HG03558 (cell line): ENCODE measurements around the gene EVA1B.

Experiments used
- ATAC-seq: cut with Tn5 transposase; IDR thresholded peaks from one replicate; pipeline ENCODE4 v1.9.1; 2021; ENCODE audit warnings: moderate number of reproducible peaks; ENCODE audit not compliant: unreplicated experiment; ENCODE audit errors: extremely low read depth

Gene EVA1B, protein sequence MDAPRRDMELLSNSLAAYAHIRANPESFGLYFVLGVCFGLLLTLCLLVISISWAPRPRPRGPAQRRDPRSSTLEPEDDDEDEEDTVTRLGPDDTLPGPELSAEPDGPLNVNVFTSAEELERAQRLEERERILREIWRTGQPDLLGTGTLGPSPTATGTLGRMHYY

DNA sequence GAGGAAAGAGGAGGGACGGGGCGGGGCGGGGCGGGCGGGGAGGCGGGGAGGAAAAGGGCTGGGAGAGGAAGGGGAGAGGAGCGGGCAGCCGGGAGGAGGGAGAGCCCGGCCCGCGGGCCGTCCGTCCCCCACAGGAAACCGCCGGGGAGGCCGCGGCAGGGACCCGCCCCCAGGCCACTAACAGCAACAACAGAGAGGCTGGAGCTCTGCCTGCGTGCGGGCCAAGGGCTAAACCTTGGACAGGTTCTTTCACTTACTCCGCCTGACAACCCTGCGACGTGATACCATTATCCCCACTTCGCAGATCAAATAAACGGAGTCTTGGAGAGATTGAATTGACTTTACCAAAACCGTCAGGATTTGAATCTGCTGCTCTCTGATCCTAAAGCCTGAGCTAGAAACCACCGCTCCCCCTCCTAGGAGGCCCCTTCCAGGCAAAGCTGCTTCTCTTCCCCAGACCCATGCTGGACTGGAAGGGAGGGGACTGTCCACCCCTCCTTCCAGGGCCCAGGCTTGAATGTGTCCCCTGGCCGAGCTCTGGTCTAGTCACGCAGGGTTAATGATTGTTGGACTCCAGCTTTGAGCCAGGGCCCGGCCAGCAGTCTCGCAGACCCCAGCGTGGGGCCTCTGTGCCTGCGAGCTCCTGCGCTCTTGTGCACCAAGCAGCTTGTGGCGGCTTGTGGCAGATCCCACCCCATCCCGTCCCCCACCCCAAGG, at the start of gene EVA1B:
TSS of gene EVA1B (minus strand) at position 10 of the 717 bp plus-strand sequence. CDS start 608 bp downstream, outside the sequence.
- ATAC-seq, result no peak

DNA sequence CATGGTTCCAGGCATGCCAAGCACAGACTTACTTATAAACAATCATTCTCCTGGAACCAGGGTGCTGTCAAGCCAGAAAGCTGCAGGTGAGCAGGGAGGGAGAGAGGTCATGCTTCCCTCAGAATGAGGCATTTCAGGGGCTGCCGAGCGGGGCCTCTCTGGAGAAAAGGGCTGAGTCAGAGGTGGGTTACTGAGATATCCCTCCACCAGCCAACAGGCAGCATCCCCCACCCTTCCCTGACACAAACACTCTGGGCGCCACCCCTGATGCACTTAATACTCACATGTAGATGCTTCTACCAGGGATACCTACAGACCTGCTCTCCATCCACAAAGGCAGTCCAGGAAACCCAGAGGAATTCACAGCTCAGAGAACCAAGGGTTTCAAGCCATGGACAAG, 49.2 kb upstream of the EVA1B start:
- ATAC-seq, result no peak

DNA sequence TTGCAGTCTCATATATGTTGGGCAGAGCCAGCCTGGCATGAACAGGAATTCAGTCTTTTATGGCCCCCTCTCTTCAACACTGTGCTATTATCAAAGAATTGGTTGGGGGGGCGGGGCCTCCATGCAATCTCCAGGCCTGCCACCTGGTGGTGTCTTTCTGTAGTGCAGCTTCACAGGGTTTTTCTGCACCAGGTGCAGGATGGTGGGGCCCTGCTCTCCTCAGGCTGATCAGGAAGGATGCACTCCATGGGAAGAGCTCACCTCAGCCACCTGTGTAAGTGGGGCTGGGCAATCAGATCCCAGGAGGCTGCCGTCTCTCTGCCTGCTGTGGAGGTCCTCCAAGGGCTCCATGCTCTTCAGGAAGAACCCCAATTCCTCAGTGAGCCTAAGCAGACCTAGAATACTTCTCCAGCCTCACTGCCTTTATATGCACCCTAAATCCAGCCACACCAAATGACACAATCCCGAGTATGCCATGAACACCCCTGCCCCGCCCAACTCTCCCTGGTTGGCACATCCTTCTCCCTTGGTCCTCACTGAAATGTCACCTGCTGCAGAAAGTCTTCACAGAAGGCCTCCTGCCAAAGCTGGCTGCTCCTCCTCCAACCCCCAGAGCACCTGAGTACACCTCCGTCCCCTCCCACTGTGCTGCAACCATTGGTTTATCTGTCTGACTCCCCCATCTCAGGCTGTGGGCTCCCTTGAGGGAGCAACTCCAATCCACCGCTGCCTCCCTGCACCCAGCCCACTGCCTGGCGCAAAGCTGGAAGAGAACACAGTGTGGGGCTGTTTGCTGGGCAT, 45.8 kb upstream of the EVA1B start:
- no peak for ATAC-seq

DNA sequence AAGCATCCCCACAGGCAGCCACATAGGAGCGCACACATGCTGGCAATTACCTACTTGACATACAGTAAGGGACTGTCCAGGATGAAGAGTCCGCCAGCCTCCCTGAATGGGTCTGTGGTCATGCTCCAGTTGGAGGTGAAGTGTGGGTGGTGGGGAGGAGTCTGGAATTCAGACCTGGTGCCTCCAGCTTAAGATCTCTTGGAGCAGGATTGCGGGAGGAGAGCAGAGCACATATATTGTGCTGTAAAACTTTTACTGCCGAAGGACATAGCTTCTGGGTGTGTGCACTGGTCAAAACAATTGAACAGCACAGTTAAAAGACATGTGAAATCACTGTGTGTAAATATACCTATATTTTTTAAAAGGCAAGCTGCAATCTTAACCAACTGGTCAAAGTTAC, 44.4 kb upstream of the EVA1B start:
- no peak for ATAC-seq

DNA sequence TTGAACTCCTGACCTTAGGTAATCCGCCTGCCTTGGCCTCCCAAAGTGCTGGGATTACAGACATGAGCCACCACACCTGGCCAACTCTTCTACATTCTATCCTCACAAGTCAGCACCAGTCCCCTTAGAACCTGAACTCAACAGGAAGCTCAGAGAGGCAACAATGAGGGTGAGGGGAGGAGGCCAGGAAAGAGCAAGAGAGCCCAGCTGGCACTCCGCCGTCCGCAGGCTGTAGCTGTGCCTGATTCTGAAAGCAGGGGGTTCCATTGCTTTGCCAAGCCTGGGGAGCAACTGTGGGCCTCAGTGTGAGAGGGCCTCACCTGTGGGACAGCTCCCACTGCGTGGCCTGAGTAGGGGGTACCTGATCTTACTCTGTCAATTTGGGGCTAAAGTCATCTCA, 43.6 kb upstream of the EVA1B start:
- no peak for ATAC-seq

DNA sequence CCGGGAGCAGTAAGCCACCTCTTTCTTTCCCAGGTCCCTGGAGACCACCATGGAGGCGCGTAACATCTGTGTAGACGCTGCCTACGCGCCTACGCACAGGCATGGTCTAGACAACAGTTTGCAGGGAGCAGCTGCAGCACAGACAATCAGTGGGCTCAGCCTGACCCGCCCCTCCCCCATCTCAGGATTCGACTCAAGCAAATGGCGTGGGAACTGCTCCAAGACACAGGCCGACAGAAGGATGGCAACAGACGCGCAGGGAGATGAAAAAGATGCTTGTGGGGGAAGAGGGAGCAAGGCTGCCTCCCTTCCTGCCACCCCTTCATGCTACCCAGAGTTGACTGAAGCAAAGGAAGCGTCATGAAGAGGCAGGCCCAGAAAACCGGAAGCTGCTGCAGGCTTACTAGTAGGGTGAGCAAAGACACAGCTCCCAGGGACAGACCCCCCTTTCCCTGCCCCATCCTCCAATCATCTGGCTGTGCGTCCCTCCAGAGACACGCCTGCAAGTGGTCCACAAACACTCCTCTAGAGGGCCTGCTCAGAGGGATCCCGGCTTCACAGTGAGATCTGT, 42.7 kb upstream of the EVA1B start:
- no peak for ATAC-seq

DNA sequence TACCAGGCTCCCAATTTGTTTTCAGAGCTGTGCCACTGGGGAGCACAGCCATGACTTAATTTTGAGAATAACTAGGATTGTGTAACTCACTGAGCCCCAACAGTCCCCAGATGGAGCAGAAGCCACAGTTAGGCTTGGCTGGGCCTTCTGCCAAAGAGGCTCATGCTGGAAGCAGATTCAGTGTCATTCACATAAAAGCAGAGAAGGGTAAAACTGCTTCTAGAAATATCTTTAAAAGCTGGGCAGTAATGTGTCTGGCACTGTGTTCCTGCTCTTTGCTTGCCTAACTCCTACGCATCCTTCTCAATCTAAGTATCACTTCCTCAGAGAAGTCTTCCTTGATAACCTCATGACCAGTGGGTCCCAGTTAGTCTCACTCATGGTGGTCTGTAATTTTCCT, 41.9 kb upstream of the EVA1B start:
- ATAC-seq, result no peak

DNA sequence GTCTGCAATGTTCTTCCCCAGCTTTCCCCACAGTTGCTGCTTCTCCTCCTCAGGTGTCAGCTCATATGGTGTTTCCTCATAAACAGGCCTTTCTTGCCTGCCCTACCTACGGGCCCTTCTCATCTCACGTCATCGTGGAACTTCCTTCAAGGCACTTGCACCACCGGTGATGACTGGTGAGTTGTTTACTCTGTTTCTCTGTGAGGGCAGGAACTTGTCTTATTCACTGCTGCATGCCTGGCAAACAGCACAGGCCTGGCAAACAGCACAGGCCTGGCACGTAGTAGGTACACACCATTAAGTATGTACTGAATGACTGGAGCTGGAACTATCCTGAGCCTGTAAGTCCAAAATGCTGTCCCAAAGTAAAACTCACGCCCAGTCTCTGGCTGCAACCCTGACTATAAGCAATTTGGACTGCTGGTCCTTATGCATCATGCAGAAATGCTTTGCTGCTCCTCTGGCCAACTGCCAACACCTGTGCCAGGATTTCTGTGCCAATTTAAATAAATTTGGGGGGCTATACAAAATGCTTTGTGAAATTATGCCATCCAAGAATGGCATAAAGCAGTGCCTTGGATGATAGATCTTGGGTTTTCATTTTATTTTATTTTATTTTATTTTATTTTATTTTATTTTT, 36.6 kb upstream of the EVA1B start:
- ATAC-seq, result no peak

DNA sequence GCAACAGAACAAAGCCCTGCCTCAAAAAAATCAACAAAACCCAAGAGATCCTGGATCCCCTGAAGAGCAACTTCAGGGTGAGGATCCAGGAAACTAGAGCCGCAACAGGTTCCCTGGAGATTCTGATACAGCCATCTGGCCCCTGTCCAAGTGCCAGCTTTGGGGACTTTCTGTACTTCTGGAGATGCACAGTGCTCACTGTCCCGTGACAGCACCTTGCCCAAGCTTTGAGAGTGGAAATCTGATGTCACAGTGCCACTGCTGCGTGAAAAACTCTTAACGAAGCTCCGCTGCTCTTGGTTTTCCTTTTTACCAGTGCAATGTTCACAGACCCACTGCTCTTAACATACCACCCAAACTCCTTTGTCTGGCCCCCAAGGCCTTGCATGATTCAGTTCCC, 35.9 kb upstream of the EVA1B start:
- ATAC-seq, result no peak

DNA sequence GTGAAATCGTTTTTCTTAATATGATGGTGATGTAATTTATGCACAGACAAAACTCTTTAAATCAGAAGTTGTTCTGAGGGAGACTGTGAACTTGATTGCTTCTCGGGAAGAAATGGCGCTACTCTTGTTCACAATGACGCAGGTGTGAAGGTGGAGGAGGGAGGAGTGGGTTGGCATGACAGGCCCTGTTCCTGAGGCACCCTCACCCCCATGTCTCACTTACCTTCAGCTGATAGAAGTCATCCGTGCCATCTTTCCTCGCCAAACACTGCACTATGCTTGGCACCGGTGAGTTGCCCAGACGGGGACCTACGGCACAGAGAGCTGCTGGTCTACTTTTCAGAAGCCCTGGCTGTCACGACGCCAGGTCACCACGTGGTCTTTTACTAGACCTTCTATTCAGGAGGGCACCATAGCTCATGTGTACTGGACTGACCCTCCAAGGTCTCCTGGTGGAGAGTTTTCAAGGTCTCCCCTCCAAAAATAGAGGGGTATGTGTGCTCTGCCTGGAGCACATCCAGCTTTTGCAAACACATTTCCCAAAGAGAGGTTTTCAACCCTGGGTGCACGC, 35.2 kb upstream of the EVA1B start:
- ATAC-seq, result no peak

DNA sequence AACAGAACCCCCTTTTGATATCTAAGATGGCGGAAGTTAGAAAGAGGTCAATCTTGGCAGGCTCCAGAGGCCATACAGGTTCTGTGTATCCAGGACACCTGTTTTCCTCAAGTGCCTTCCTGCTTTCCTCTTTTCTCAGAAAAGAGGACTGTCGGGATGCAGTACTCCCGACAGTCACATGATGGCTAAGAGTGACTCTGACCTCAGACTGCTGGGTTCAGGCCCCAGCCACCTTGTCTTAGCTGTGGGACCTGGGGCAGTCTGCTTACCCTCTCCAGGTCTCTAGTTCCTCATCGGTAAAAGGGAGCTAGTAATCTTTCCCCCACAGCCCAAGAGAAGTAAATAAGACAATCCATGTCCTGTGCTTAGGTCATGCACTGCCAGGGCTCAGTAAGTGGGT, 32.4 kb upstream of the EVA1B start:
- no peak for ATAC-seq

DNA sequence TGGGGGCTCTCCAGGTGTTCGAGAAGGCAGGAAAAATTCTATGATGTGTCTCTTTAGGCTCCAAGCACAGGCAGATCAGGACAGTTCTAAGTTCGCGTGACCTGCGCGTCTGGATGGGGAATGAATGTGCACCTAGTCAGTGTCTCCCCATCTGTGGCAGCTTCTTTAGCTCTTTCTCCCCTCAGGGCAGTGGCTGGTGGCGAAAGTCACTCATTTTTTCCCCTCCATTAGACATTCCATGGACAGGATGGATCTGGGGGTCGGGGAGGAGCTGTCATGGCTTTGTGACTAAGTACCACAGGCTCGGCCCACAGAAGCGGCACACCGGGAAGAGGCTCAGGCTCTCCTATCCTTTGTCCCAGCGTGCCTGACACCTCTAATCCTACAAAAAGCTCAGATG, 31.0 kb upstream of the EVA1B start:
- ATAC-seq, result no peak

DNA sequence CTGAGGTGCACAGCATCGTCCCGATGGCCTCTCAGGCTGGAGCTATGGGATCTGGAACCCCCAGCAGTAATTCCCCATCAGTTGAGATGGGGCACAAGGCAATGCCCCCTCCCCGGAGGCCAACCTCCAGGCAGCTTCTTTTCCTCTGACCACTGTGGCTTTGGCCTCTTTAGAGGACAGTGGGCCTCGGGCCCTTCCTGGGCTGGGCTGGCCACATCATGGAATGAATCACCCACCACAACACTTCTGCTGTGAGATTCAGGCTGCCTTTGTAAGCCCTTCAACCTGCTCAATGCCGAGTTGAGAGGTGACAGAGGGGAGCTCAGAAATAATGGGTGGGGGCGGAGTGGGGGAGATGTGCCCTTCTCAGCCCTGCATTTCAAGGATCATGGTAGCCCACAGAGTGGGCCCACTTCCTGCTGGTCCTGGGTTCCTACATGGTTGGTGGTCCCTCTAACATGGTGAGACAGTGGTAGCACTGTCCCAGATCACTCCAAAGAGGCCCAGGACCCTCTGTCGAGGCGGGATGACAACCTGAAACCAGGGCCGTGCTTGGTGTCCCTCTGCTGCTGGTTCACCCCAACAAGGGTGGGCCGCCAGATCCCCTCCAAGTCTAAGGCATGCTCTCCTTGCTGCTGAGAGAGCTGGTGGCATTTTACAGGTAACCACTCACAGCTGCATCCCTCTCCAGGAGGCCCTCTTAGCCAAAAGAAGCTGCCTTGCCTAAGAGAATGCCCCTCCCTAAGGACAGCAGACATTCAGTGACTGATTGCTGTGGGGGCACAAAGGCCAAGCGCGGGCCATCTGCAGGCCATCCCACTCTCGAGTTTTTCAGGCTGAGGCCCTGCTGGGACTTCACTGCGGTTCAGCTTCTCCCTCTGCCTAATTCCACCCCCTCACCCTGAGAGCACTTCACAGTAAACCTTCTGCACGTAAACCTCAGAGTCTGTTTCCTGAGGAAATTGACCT, 29.7 kb upstream of the EVA1B start:
- no peak for ATAC-seq

DNA sequence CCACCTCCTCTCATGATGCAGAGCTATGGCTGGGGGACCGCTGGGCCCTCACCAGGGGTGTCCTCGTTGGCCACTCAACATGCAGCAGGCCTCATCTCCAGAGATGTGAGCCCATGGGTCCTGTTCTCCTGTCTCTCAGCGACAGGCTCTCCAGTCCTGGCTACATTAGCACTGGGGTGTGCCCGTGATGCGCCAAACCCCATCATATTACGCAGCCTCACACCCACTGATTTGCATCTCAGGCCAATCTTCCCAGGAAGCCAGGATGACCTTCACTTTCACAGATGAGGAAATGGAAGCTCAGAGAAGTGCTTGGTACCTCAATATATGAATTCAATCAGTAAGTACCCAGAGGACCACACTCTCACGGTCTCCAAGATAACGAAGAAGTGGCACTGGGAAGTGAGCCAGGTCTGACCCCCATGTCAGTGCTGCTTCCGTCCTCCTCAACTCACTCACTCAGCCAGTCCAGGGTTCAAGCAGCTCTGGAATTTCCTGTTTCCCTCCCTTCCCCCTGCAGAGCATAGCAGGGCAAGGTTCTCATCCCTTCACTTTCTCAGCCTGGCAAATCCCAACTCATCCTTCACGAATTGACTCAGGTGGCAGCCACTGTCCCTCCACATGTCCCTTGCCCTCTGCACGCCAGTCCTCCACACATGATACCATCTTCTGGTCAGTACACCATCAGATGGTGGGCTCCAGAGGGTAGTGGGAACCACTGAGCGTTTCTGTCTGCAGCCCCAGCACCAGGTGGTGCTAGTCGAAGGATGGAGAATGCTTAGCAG, 28.9 kb upstream of the EVA1B start:
- no peak for ATAC-seq

DNA sequence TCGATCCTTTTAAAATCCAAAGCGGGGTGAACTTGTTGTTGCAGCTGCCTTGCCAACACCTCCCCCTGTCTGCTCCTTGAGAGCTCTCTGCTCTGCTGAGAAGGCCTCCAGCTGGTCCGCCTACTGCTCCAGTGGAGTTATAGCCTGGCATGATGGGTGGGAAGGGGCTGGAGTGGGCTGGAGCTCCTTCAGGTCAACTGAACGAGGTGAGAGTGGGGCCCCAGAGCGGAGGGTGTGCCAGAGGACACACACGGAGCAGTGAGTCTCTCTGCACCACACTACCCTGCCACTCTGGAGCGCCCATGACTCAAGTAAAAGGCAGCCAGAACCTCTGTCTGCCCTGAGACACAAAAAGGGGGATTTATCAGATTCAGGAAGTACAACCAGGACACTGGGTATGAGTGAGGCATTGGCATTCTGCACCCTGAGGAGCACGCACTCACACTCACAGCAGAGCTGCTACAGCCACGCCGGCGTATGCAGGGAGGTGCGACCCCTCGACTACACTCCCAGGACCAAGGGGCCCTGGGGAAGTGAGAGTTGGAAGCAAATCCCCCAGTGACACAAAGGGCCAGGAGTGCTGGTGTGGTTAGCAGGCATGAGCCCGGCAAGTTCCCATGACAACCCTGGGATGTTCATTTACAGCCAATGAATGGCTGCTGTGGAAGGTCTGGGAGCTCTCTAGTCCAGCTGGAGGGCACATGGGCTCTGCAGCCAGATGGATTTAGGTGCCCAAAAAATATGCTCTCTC, 28.0 kb upstream of the EVA1B start:
- ATAC-seq, result no peak

DNA sequence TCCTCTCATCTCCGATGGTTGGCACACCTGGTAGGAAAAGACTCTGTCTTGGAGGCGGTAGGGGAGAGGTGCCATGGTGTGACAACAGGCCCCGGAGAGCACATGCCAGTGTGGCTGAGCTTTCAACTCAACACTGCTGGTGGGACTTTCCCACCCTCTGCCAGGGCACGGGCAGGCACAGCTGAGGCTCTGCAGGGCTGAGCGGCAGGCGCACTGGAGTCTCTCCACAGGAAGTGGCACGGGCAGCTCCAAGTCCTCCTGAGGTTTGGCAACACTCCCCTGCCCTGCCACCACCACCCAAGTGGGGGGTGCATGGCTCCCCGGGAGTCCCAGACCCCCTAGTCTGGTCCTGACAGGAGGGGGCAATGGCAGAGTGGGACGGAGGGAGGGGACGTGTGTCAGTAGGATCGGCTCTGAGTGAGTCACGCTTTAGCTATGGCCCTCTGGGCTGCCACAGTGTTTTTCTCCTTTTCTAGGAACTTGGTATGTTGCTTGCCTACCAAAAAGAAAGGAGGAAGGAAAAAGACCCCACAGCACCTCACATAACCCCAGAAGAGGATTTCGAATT, 27.3 kb upstream of the EVA1B start:
- no peak for ATAC-seq

DNA sequence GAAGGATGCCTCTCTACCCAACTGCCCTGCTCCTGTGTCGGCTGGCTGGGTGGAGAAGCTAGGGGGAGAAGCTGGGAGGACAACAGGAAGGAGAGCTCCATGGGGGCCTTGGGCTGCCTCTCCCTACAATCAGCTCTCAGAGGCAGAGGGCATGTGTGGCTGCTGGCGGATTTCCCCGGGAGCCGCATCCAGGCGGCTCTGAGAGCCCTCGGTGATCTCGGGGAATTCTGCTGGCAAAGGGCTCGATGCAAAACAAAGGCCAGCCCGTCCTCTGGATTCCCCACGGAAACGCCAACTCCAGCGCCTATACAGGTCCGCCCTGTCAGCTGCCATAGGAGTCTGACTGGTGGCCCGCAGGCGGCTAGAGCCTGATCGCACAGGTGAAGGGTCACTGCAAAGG, 26.4 kb upstream of the EVA1B start:
- no peak for ATAC-seq
